Natural killer cell (primary cell): ENCODE data around the gene GRM1. TPM values are rescaled to one million over a fixed set of nuclear protein-coding genes. Genes with fewer than 3 reads are reported as not detected.
A peak's percentile ranks its signal among the peaks of the same experiment; 100 is the strongest.

Experiments
- ATAC-seq, 3 donors: fragments of 150-1000 bp in 2 of 3; fragments of 200-7000 bp in 1 of 3; cut with Tn5 transposase; 1 replicate in 1 of 3; 2 replicates in 2 of 3; pipeline ENCODE4 v1.10.0; 2021; ENCODE audit warnings: mild to moderate bottlenecking in 2 of 3, moderate library complexity in 2 of 3
- DNase-seq, 2 donors: peaks; one replicate each; pipeline versions ENCODE4 v3.0.0 to v3.0.0-alpha.2; 2013 to 2021; ENCODE audit warnings: mixed read lengths in 1 of 2
- H3K27ac ChIP-seq: one replicate; pipeline ENCODE4 v1.5.1; 2013; ENCODE audit warnings: mild to moderate bottlenecking, low read length
- H3K27me3 ChIP-seq: one replicate; pipeline ENCODE4 v1.6.1; 2013; ENCODE audit warnings: low read length; ENCODE audit not compliant: control insufficient read depth, insufficient read depth
- H3K36me3 ChIP-seq: one replicate; pipeline ENCODE4 v1.6.1; 2013; ENCODE audit warnings: low read length; ENCODE audit not compliant: control insufficient read depth, insufficient read depth
- H3K4me1 ChIP-seq: one replicate; pipeline ENCODE4 v1.6.1; 2013; ENCODE audit warnings: low read length; ENCODE audit not compliant: control insufficient read depth, insufficient read depth
- H3K4me3 ChIP-seq: one replicate; pipeline ENCODE4 v1.5.1; 2013; ENCODE audit warnings: low read length
- H3K9me3 ChIP-seq: one replicate; pipeline ENCODE4 v1.6.1; 2013; ENCODE audit warnings: low read length; ENCODE audit not compliant: control insufficient read depth, insufficient read depth
- H3K27ac Mint-ChIP-seq, 2 donors: one replicate each; pipeline ENCODE4 v1.8.0; 2022; ENCODE audit warnings: mild to moderate bottlenecking in 2 of 2, mixed read lengths in 2 of 2, moderate library complexity in 1 of 2
- H3K27me3 Mint-ChIP-seq, 2 donors: one replicate each; pipeline ENCODE4 v1.8.0; 2022; ENCODE audit warnings: low read depth in 2 of 2, mixed read lengths in 2 of 2
- H3K36me3 Mint-ChIP-seq: one replicate; pipeline ENCODE4 v1.8.0; 2022; ENCODE audit warnings: mixed read lengths
- H3K4me1 Mint-ChIP-seq, 2 donors: one replicate each; pipeline ENCODE4 v1.8.0; 2022; ENCODE audit warnings: mixed read lengths in 2 of 2
- H3K4me3 Mint-ChIP-seq: one replicate; pipeline ENCODE4 v1.8.0; 2022; ENCODE audit warnings: mild to moderate bottlenecking, moderate library complexity, mixed read lengths
- H3K9me3 Mint-ChIP-seq, 2 donors: one replicate each; pipeline ENCODE4 v1.8.0; 2022; ENCODE audit warnings: mixed read lengths in 2 of 2
- WGBS: methylation state at CpG from one replicate; pipeline ENCODE4 v1.1.7; 2013; ENCODE audit warnings: missing lambda C conversion rate; ENCODE audit not compliant: insufficient coverage; 5-methylcytosine and 5-hydroxymethylcytosine counted together
- intact Hi-C: fragments of 100-400 bp; cut with micrococcal nuclease; formaldehyde crosslinking; loops from one replicate; pipeline ENCODE4 v1.14.2; 2022
- total RNA-seq, 4 donors: library from RNA; stranded (reverse); fragments of 120-200 nt in 1 of 4; gene quantifications; one replicate each; pipeline versions ENCODE4 v1.2.3 to v1.2.4, GENCODE V29; 2013 to 2022
- TF ChIP-seq, protein P1 (sequence below): fragments of 200-600 bp; IDR thresholded peaks from one replicate; pipeline ENCODE4 v1.8.0; 2022; ENCODE audit warnings: antibody characterized with exemption

GRM1 gene
- total RNA-seq, 3 donors from 2014 or later (not counting 1 experiment from before 2014, with no cell fraction given) = not detected

DNA sequence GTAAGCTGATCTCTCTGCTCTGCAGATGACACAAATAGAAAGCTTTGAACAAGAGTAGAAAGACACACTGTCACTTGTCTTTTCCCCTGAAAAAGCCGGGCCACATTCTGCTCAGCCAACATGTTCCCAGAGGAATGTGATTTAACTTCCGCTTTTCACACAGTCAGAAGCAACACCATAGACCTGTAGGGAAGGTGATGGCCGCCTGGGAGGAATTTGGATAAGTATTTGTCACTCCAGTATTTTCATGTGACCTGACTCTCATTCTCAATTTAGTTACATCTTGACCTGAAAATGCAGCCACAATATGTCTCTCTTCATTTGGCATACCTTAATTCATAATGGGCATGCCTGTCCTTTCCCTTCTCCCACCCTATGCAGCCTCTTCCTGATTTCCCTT, 2.0 kb upstream of the GRM1 start:
- 93% methylated on average over 3 of the region's 3 CpGs for WGBS
- Histone ChIP-seq H3K4me1 (no peaks in the 10 kb centered on the region), H3K27ac (no peak overlapping the region), H3K36me3 (no peaks in the 10 kb centered on the region), H3K27me3 (peaks cover 18% of the 10 kb centered on the region), H3K9me3 (peaks cover 4% of the 10 kb centered on the region), H3K4me3 (no peak overlapping the region)
- TF ChIP-seq, protein P1, sequence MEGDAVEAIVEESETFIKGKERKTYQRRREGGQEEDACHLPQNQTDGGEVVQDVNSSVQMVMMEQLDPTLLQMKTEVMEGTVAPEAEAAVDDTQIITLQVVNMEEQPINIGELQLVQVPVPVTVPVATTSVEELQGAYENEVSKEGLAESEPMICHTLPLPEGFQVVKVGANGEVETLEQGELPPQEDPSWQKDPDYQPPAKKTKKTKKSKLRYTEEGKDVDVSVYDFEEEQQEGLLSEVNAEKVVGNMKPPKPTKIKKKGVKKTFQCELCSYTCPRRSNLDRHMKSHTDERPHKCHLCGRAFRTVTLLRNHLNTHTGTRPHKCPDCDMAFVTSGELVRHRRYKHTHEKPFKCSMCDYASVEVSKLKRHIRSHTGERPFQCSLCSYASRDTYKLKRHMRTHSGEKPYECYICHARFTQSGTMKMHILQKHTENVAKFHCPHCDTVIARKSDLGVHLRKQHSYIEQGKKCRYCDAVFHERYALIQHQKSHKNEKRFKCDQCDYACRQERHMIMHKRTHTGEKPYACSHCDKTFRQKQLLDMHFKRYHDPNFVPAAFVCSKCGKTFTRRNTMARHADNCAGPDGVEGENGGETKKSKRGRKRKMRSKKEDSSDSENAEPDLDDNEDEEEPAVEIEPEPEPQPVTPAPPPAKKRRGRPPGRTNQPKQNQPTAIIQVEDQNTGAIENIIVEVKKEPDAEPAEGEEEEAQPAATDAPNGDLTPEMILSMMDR = no peak
- ATAC-seq = no peak
- intact Hi-C loops = no loop called here
- DNase-seq = no peak
- Mint-ChIP-seq H3K27me3 (peaks cover 28 to 38% of the 10 kb centered on the region in 2 donors), H3K4me3 (no peak overlapping the region), H3K9me3 (peaks cover 0 to 5% of the 10 kb centered on the region in 2 donors), H3K4me1 (no peaks in the 10 kb centered on the region), H3K27ac (no peak overlapping the region), H3K36me3 (peaks cover 10% of the 10 kb centered on the region)

DNA sequence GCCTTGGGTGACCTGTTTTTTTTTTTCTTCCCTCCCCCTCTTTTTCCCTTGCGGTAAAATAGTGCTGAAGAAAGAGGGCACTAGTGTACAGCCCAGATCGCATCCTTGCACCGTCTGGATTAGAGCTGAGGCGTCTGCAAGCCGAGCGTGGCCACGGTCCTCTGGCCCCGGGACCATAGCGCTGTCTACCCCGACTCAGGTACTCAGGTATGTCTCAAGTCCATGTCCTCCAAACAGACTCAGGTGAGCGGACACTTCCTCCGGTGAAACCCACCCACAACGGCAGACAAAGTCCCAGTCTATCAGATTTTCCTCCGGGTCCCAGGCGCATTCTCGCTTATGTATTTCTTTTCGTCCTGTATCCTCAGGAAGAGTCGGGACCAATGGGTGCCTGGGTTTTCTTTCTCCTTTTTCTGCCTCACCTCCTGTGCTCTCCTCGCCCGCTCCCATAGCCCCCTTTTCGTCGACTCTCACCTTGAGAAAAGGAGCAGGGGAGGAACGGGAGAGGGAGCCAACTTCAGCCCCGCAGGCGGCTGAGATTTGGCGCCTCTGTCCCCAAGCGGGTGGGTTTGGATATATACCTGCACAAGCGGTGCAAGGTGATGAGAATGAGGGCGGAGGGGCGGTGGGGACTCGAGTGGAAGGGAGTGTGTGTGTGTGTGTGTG, 1.1 kb upstream of the GRM1 start:
- DNase-seq (no peak), ATAC-seq (no peak)
- WGBS = 12% methylated on average over 30 of the region's 31 CpGs
- peaks cover 21% of the 10 kb centered on the region for H3K27me3 ChIP-seq
- H3K4me1 ChIP-seq = no peaks in the 10 kb centered on the region
- no peak overlapping the region for H3K4me3 ChIP-seq
- H3K9me3 ChIP-seq = peaks cover 4% of the 10 kb centered on the region
- Mint-ChIP-seq H3K27ac (no peak overlapping the region), H3K4me1 (no peaks in the 10 kb centered on the region), H3K27me3 (peaks cover 28 to 38% of the 10 kb centered on the region in 2 donors), H3K4me3 (no peak overlapping the region), H3K36me3 (peaks cover 10% of the 10 kb centered on the region), H3K9me3 (peaks cover 0 to 5% of the 10 kb centered on the region in 2 donors)
- H3K27ac ChIP-seq = no peak overlapping the region
- TF ChIP-seq, protein P1 = no peak
- intact Hi-C loops = no loop called here
- no peaks in the 10 kb centered on the region for H3K36me3 ChIP-seq

DNA sequence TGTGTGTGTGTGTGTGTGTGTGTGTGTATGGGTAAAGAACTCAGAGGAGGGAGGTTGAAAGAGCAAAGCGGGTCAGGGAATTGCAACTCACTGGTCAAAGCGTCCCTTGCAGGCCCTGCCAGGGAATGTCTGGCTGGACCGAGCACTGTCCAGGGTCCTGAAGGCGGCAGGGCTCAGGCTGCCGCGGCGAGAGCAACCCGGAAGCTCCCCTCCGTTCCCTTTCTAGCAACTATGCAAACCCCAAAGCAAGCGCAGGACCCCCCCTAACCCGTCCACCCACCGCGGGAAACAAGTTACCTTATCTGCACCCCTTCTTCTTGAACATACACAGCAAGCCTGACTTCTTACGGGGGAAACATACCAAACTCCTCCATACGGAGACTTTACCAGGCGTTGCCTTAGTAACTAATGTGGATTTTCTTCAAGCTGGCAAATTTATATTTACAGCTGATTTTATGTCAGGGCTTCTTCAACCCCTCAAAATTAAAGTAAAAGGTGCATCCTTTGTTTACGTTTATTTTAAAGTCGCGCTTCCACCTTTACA, 538 bp upstream of the GRM1 start:
- no peaks in the 10 kb centered on the region for H3K9me3 Mint-ChIP-seq
- TF ChIP-seq, protein P1 = no peak
- peaks cover 28 to 38% of the 10 kb centered on the region in 2 donors for H3K27me3 Mint-ChIP-seq
- H3K4me3 Mint-ChIP-seq = no peak overlapping the region
- WGBS = 8% methylated on average over 19 of the region's 19 CpGs
- Histone ChIP-seq H3K36me3 (no peaks in the 10 kb centered on the region), H3K4me1 (no peaks in the 10 kb centered on the region), H3K9me3 (peaks cover 4% of the 10 kb centered on the region), H3K4me3 (no peak overlapping the region), H3K27ac (no peak overlapping the region), H3K27me3 (peaks cover 21% of the 10 kb centered on the region)
- intact Hi-C loops = no loop called here
- peaks cover 10% of the 10 kb centered on the region for H3K36me3 Mint-ChIP-seq
- peak in 1 of 2 donors; percentile 49 for DNase-seq
- H3K4me1 Mint-ChIP-seq = no peaks in the 10 kb centered on the region
- H3K27ac Mint-ChIP-seq = no peak overlapping the region
- ATAC-seq = peak; percentile 49 to 62 (median 58)
